Endothelial cell (in vitro differentiated cells): ENCODE measurements around the gene GAS2L3. TPM values are rescaled to one million over a fixed set of nuclear protein-coding genes. Genes with fewer than 3 reads are reported as not detected.

ENCODE experiments used
- DNase-seq: peaks from one replicate; pipeline ENCODE4 v3.0.0; 2021; ENCODE audit warnings: low spot score
- H3K27ac Mint-ChIP-seq: one replicate; pipeline ENCODE4 v1.8.0; 2021; ENCODE audit warnings: mixed read lengths, inconsistent platforms; ENCODE audit not compliant: unreplicated experiment
- H3K27me3 Mint-ChIP-seq: one replicate; pipeline ENCODE4 v1.8.0; 2021; ENCODE audit warnings: mild to moderate bottlenecking, moderate library complexity, mixed read lengths, inconsistent platforms; ENCODE audit not compliant: unreplicated experiment
- H3K36me3 Mint-ChIP-seq: one replicate; pipeline ENCODE4 v1.8.0; 2021; ENCODE audit warnings: mild to moderate bottlenecking, low read depth, mixed read lengths, inconsistent platforms; ENCODE audit not compliant: unreplicated experiment
- H3K4me1 Mint-ChIP-seq: one replicate; pipeline ENCODE4 v1.8.0; 2021; ENCODE audit warnings: mild to moderate bottlenecking, mixed read lengths, inconsistent platforms; ENCODE audit not compliant: unreplicated experiment
- H3K4me3 Mint-ChIP-seq: one replicate; pipeline ENCODE4 v1.8.0; 2021; ENCODE audit warnings: mild to moderate bottlenecking, mixed read lengths, inconsistent platforms; ENCODE audit not compliant: unreplicated experiment
- H3K9me3 Mint-ChIP-seq: one replicate; pipeline ENCODE4 v1.8.0; 2021; ENCODE audit warnings: mixed read lengths, inconsistent platforms; ENCODE audit not compliant: unreplicated experiment
- total RNA-seq: library from RNA; stranded (reverse); fragmentation: NEBNext Ultra II Directional; extraction: Animal tissue kit (Norgen Biotek cat#: 25700); gene quantifications from one replicate; pipeline ENCODE4 v1.2.1, GENCODE V29; 2021; ENCODE audit not compliant: unreplicated experiment
- TF ChIP-seq, protein P1 (sequence below): fragments of 200-600 bp; sonication (generic); IDR thresholded peaks from one replicate; pipeline ENCODE4 v1.5.0; 2021; ENCODE audit warnings: antibody characterized with exemption; ENCODE audit not compliant: unreplicated experiment

Gene GAS2L3
- total RNA-seq, 1 donor from 2014 or later, result 55.6 TPM

DNA sequence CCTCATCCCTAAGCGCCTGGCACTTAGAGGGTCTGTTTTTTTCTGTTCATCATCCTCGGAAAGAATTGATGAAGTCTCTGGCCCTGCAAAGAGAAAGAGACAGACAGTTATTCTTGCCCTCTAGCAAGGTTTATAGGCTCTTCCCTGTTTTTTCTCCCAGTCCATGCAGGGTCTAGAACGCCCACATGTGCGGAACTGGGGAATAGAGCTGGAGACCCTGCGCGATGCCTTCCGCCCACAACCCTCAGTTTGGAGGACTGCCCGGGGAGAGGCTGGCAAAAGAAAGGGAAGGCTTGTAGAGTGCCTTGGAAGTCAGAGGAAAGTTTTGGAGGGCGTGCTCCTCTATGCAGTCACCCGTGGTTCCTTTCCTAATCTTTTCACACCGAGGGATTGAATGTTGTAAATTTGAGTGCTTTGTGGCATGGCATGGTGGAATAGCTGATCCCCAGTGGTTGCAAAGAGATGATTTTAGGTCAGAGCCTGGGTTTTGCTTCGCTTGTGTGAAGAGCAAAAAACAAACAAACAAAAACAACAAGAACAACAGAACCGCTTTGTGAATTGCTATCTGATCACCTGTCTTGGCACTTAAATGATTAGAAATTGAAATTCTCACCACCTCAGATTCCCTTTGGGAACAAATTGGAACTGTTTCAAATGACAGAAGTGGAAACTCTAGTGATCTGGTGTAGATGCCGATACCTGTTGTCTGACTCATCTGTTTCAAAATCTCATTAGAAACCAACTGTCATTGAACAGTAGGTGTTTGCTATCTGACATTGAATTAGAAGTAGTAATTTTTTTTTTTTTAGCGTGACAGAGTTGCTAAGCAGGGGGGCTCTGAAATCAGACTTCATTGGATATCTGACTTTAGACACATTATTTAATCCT, 947 bp downstream of the GAS2L3 start:
- H3K4me1 Mint-ChIP-seq, result peaks cover 38% of the 10 kb centered on the region

DNA sequence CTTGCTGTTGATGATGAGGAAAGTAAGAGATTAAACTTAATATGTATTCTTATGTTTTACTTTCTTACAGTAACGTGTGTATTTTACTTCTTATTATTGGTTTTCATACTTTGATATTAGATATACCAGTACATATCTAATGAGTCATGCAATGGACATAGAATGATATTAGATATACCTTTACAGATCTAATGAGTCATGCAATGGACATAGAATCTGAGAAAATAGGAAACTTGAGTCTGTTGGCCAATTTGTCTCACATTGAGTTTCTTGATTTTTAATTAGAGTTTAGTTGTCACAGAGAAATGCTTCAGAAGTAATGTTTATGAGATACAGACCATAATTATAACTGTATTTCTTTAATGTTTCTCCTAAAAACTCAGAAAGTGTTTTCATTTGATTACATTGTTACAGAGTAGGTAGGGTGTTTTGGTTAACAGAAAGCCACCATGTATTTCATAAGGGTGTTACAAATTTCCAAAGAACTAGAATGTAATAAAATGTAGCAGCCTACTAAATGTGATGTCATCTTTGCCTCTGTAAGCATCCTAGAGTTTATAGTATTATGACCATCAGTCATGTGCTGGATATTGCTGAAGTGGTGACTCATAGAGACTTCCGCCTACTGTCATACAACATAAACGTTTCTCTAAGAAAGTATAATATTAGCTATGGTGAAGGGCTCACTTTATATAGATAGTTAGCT, 3.0 kb downstream of the GAS2L3 start:
- Mint-ChIP-seq H3K4me1 (peaks cover 39% of the 10 kb centered on the region), H3K27ac (no peak overlapping the region), H3K27me3 (peaks cover 4% of the 10 kb centered on the region), H3K4me3 (no peak overlapping the region), H3K36me3 (peaks cover 11% of the 10 kb centered on the region), H3K9me3 (no peaks in the 10 kb centered on the region)
- TF ChIP-seq, protein P1, sequence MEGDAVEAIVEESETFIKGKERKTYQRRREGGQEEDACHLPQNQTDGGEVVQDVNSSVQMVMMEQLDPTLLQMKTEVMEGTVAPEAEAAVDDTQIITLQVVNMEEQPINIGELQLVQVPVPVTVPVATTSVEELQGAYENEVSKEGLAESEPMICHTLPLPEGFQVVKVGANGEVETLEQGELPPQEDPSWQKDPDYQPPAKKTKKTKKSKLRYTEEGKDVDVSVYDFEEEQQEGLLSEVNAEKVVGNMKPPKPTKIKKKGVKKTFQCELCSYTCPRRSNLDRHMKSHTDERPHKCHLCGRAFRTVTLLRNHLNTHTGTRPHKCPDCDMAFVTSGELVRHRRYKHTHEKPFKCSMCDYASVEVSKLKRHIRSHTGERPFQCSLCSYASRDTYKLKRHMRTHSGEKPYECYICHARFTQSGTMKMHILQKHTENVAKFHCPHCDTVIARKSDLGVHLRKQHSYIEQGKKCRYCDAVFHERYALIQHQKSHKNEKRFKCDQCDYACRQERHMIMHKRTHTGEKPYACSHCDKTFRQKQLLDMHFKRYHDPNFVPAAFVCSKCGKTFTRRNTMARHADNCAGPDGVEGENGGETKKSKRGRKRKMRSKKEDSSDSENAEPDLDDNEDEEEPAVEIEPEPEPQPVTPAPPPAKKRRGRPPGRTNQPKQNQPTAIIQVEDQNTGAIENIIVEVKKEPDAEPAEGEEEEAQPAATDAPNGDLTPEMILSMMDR, result no peak
- no peak for DNase-seq

More for the DNA sequence above, 947 bp downstream of the GAS2L3 start:
- DNase-seq, result no peak
- H3K36me3 Mint-ChIP-seq, result peaks cover 11% of the 10 kb centered on the region
- H3K9me3 Mint-ChIP-seq, result no peaks in the 10 kb centered on the region
- TF ChIP-seq, protein P1, result no peak
- H3K27ac Mint-ChIP-seq, result peak overlapping the region; percentile 95
- peaks cover 7% of the 10 kb centered on the region for H3K27me3 Mint-ChIP-seq
- peak overlapping the region; percentile 97 for H3K4me3 Mint-ChIP-seq

DNA sequence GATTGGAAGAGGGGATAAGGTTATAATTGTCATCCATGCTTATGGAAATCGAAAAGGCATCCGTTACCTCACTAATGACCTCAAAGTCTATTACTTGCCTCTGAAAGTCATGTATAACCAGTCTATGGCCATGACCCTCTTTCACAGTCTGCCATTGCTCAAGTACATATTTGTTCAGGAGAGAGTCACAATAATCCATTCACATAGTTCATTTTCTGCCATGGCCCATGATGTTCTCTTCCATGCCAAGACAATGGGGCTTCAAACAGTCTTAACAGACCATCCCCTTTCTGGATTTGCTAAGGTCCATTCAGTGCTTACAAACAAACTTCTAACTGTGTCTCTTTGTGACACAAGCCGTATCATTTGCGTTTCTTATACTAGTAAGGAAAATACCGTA, 5.4 kb downstream of the GAS2L3 start:
- Mint-ChIP-seq H3K27ac (no peak overlapping the region), H3K27me3 (peaks cover 7% of the 10 kb centered on the region), H3K4me1 (peaks cover 35% of the 10 kb centered on the region), H3K4me3 (no peak overlapping the region), H3K9me3 (no peaks in the 10 kb centered on the region), H3K36me3 (peaks cover 17% of the 10 kb centered on the region)
- no peak for DNase-seq
- TF ChIP-seq, protein P1, result no peak

DNA sequence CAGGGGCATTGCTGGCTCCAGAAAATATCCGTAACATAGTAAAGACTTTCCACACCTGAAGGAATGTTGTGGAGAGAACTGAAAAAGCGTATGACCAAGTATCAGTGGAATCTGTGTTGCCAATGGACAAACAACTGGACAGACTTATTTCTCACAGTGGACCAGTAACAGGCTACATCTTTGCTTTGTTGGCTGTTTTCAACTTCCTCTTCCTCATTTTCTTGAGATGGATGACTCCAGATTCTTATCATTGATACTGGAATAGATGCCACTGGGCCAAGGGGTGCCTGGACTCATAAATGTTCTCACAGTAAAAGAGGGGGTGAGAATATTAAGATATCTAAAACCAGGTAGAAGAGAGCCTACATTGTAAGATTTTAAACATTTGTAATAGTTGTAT, 6.4 kb downstream of the GAS2L3 start:
- Mint-ChIP-seq H3K27me3 (peaks cover 2% of the 10 kb centered on the region), H3K4me3 (no peak overlapping the region), H3K9me3 (no peaks in the 10 kb centered on the region), H3K36me3 (peaks cover 19% of the 10 kb centered on the region), H3K4me1 (peaks cover 33% of the 10 kb centered on the region), H3K27ac (no peak overlapping the region)
- TF ChIP-seq, protein P1, result no peak
- DNase-seq, result no peak

DNA sequence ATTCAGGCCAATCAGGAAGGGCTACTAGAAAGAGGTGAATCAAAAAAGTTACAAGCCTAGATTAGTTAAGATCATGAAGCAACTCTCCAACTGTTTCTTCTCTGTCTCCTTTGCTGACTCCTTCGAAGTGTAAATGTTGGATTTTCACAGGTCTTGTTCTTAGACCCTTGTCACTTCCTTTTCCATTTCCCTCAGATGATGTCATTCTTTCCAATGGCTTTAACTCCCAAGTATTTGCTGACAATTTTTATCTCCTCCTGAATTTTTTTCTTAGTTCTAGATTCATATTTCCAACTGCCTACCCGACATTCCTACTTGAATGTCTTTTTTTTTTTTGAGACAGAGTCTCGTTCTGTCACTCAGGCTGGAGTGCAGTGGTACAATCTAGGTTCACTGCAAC, 10.8 kb downstream of the GAS2L3 start:
- TF ChIP-seq, protein P1, result no peak
- Mint-ChIP-seq H3K4me3 (no peak overlapping the region), H3K36me3 (peaks cover 36% of the 10 kb centered on the region), H3K4me1 (peaks cover 23% of the 10 kb centered on the region), H3K27me3 (peaks cover 6% of the 10 kb centered on the region), H3K9me3 (no peaks in the 10 kb centered on the region), H3K27ac (peak overlapping the region; percentile 58)
- DNase-seq, result no peak
